Skin of body (tissue), 2 donors: ENCODE data around the gene PEX11A. TPM values are rescaled to one million over a fixed set of nuclear protein-coding genes. Genes with fewer than 3 reads are reported as not detected.
"Not testable (repeated sequence)": the region's sequence is repeated elsewhere in the genome, so short reads cannot be mapped to it uniquely, and the experiment has no call there.

ENCODE experiments used
- DNase-seq: peaks from one replicate; lab custom pipeline; 2025; lab: John Stamatoyannopoulos, UW
- total RNA-seq: library from RNA; depleted of rRNA; stranded (reverse); fragments of >200 nt; gene quantifications from one replicate; pipeline ENCODE4 v1.2.3, GENCODE V29; 2014

The PEX11A gene, protein sequence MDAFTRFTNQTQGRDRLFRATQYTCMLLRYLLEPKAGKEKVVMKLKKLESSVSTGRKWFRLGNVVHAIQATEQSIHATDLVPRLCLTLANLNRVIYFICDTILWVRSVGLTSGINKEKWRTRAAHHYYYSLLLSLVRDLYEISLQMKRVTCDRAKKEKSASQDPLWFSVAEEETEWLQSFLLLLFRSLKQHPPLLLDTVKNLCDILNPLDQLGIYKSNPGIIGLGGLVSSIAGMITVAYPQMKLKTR
- 10.7 TPM for total RNA-seq

DNA sequence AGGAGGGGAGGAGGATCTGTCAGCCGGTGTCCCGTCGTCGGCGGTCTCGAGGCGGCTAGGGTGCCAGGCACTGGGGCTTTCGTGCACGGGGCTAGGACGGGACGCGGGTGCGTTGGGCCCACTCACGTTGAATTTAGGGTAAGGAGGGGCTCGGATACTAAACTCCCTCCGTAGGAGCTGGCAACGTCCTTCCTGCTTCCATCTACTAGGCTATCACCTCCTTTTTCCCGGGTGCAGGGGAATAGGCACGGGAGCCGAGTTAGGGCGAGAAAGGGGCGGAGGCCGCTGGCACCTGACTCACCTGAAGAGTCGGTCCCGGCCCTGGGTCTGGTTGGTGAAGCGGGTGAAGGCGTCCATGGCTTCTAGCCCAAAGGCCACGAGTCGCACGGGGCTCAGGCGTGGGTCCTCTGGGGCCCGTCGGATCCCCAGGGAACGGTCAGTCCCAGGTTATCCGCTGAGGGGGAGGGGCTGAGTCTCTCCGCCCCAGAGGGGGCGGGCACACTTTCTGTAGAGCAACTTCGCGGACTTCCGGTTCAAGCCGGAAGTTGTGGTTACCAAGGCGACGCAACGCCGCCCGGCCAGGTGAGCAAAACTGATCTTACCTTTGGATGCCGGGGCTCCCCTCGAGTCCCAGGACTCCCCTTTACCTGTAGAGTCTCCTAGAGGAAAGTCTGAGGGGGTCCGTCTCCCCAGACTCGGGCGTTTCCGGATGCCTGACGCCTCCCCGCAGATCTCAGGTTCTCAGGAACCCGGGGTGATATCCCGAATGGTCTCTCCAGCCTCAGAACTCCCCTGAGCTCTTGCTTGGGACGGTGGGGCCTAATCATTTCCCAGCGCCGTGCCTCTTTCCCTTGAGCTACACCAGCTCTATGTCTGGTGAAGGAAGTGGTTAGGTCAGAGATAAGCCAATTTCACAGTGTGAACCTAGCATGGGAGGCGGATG lies at the start of gene PEX11A, which contains the start of gene WDR93:
PEX11A (minus strand) TSS at position 479 of the 943 bp plus-strand sequence; CDS start at position 357, 122 bp downstream.
WDR93 (plus strand) TSS at position 536 of the 943 bp plus-strand sequence. CDS start 10,936 bp downstream, outside the sequence.
- peak; percentile 20 for DNase-seq

DNA sequence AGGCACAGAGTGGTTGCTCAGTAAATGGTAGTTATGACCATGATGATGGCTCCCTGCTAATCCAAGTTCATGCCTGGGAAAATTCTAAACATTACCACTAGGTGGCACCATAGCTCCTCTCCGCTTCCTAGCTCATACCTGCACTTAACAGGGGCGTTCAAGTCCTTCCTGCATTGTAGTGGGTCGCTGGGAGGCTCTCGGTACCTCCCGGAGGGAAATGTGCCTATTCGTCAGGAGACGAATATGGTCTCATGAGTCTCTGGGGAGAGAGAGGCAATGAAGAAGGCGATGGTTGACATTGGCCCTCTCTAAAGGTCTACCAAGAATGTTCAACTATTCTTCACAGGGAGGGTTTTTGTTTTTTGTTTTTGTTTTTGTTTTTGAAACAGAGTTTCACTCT lies 49.6 kb upstream of the PEX11A start:
- peak; percentile 36 for DNase-seq

GRCh38 chr15:89735773-89736172 lies 45.2 kb upstream of the PEX11A start:
- DNase-seq, result no peak

DNA sequence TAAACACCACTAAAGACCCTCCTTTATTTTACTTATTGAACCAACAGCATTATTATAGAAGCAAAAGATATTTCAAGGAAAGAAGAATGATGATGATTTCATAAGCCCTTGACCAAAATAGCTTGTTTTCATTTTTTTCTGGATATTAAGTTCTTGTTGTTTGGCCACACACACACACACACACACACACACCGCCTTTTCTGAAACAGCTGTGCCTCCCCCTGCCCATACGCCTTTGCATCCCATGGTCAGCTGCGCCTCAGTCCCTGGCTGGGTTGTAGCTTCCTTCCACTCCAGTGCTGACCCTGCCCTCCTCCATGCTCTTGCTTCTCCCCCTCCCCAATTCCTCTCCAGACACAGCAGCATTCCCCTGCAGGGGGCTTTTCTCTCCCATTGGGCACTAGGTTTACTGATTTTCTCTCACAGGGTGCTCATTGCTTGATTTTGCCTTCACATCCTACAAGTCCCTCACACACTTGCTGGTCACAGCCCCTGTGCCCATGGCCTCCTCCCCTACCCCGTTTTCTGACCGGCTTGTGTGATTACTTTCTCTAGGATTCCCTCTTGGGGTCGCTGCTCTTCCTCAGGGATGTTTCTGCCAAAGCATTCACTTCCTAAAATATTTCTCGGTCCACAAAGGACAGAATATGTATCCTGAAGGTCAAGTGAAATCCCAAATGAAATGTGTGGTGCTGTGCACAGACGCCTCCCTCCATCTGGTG lies 42.1 kb upstream of the PEX11A start:
- no peak for DNase-seq

- DNase-seq, result no peak
Observed at GRCh38 chr15:89731275-89731674, 40.7 kb upstream of the PEX11A start.

DNA sequence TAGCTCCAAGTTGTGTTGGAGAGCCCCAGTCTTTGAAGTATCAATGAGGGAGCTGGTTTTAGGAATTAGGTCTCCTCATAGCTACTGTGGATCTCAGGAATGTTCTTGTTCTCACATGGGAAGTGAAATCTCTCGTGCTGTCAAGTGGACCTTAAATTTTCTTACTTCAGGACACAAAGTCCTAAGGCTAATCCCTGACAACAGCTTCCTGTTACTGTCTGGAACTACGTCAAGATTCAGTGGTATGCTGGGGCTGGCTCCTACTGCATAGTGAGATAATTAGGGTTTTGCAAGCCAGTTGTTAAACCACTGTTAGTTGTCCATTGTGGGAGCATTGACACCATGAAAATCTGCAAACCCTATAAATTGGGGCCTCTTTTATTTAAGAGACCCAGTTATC lies 37.7 kb upstream of the PEX11A start:
- DNase-seq, result no peak

DNA sequence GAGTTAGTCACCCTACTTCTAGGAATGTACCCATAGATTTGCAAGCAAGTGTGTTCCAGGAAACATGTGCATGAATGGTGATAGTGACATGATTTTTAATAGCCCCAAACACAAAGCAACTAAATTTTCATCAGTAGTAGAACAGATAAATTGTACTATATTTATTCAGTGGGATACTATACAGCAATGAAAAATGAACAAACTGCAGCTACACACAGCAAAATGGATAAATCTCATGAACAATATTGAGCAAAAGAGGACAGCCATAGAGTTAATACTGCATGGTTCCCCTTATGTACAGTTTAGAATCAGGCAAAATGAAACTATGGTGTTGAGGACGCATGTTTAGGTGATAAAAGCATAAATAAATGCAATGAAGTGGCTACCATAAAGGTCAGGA lies 34.5 kb upstream of the PEX11A start:
- DNase-seq, result no peak

GRCh38 chr15:89724621-89725020 lies 34.1 kb upstream of the PEX11A start:
- DNase-seq, result no peak

DNA sequence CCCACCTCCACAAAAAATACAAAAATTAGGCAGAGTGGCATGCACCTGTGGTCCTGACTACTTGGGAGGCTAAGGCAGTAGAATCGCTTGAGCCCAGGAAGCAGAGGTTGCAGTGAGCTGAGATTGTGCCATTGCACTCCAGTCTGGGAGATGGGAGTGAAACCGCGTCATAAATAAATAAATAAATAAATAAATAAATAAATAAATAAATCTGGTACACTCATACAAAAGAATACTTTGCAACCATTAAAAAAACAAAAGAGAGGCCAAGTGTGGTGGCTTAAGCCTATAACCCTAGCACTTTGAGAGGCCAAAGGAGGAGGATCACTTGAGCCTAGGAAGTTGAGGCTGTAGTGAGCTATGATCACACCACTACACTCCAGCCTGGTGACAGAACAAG lies 32.5 kb upstream of the PEX11A start:
- no peak for DNase-seq

GRCh38 chr15:89714775-89715174 lies 24.2 kb upstream of the PEX11A start:
- no peak for DNase-seq

GRCh38 chr15:89707577-89707976 lies 17.0 kb upstream of the PEX11A start:
- no peak for DNase-seq

- peak; percentile 29 for DNase-seq
Observed at GRCh38 chr15:89704411-89704810, 13.9 kb upstream of the PEX11A start.

- no peak for DNase-seq
Observed at GRCh38 chr15:89695198-89695597, 4.6 kb upstream of the PEX11A start.

GRCh38 chr15:89693696-89694095 lies 3.1 kb upstream of the PEX11A start:
- DNase-seq, result no peak

GRCh38 chr15:89693091-89693490 lies 2.5 kb upstream of the PEX11A start:
- DNase-seq, result no peak

DNA sequence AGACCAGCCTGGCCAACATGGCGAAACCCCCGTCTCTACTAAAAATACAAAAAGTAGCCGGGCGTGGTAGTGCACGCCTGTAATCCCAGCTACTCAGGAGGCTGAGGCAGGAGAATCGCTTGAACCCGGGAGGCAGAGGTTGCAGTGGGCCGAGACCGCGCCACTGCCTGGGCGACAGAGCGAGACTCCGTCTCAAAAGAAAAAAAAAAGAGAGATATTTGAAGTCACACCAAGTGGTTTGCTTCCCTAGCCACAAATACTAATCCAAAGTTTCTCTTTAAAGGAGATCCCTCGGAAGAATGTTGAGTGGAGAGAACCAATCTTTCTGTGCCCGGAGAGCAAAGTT lies 651 bp downstream of the PEX11A start:
- DNase-seq, result not testable (repeated sequence)

DNA sequence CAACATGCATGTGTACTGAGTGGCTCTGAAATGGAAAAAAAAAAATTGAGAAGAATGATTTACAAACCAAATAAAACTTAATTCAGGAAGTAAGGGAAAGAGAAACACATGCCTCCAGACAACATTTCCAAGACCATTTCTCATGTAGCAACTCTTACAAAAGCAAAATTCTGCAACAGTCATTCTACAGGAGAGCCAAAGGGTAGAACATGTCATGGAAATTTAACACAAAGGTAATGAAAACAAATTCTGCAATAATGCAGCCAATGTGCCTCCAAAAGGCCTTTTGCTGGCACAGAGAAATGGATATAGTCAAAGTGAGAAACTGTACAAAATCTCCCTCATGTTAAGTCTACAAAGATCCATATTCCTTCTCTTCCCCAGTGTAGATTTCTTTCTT lies 4.0 kb downstream of the PEX11A start:
- no peak for DNase-seq

DNA sequence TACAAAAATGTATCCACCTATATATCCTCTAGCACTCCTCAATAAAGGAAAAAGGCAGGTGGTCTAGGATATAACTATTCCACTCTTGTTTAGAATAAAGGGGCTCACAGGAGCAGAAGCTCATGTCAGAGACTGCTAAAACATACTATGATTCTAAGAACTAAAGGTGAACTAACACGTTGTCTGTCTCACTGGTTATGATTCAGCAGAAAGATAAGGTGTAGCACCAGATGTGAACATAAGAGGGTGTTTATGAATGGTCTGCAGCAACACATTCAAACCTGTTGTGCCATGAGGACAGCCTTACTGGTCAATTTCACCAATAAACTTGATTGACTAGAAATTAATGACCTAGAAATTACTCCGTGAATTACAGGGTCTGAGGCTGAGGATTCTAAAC lies 4.6 kb downstream of the PEX11A start:
- DNase-seq, result no peak

GRCh38 chr15:89681146-89681545 lies 9.4 kb downstream of the PEX11A start:
- DNase-seq, result no peak

DNA sequence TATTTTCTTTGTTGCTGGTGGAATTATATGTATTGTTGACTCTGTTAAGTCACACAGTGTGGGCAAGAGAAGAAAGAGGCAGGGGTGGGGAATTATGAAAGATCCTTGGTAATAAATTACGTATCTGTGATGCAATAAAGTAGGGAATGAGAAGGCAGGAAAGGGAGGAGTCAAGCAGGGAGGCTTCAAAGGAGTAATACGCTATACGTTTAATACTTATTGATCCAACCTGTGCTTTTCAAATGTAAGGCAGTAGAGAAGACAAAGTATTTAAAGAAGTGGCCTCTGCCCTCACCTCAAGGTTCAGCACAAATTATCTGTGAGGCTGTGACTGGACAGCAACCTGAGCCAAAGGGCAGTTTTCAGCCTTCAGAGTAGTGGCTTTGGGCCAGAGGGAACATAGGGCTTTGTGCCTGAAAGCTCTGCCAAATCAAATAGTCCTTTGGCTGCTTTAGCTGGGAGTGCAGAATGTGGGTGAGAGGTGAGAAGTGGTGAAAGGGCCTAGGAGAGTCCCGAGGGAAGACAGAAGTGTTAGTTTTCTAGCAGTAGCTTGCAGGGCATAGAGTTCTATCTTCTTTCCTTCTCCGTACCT lies 10.2 kb downstream of the PEX11A start:
- DNase-seq, result no peak

DNA sequence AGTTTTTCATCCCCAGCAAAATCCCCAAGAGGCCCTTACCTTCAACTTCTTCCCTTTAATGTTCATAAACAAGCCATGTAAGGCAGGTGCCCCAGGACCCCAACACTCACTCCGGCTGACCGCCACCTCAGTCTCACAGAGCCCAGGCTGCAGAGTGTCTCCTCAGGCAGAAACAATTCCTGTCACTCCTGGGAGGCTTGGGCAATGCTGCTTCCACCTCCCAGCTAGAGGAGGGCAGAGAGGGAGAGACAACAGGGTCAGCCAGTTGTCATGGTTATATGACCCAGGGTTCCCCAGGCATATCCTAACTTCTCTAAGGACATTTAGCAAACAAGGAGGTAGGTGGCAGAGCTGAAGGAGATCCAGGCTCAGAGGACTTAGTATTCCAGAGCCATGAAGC lies 11.3 kb downstream of the PEX11A start, which contains the start of gene PLIN1:
PLIN1 (minus strand) TSS at position 156 of the 400 bp plus-strand sequence. CDS start 1,878 bp downstream, outside the sequence.
- DNase-seq, result no peak
